Small intestine (tissue), 7 donors: Measurements from ENCODE around the gene DAPK1. TPM values are rescaled to one million over a fixed set of nuclear protein-coding genes. Genes with fewer than 3 reads are reported as not detected.

Experiments
- DNase-seq, 2 donors: peaks; one replicate each; pipeline versions ENCODE4 v3.0.0 to v3.0.0-alpha.2; 2013
- FAIRE-seq: peaks from 2 replicates; lab custom pipeline; 2012; peaks lifted over from hg19 to GRCh38; lab: Jason Lieb, UNC
- H3K27ac ChIP-seq, 3 donors: one replicate each; pipeline ENCODE4 v1.5.1; 2013; ENCODE audit warnings: low read length in 2 of 3, mild to moderate bottlenecking in 2 of 3, control low read depth in 1 of 3, inconsistent platforms in 1 of 3, low read depth in 1 of 3, moderate library complexity in 1 of 3
- H3K27me3 ChIP-seq, 3 donors: one replicate each; pipeline ENCODE4 v1.6.1; 2013; ENCODE audit warnings: low read length in 3 of 3, inconsistent platforms in 1 of 3; ENCODE audit not compliant: control insufficient read depth in 3 of 3, insufficient read depth in 3 of 3
- H3K36me3 ChIP-seq, 3 donors: one replicate each; pipeline ENCODE4 v1.6.1; 2013; ENCODE audit warnings: low read length in 3 of 3, inconsistent platforms in 1 of 3, low read depth in 1 of 3, mild to moderate bottlenecking in 1 of 3, moderate library complexity in 1 of 3; ENCODE audit not compliant: control insufficient read depth in 3 of 3, insufficient read depth in 2 of 3
- H3K4me1 ChIP-seq, 3 donors: one replicate each; pipeline ENCODE4 v1.6.1; 2013; ENCODE audit warnings: low read length in 2 of 3, inconsistent platforms in 1 of 3, low read depth in 1 of 3, mild to moderate bottlenecking in 1 of 3, moderate library complexity in 1 of 3; ENCODE audit not compliant: control insufficient read depth in 3 of 3, insufficient read depth in 2 of 3
- H3K4me3 ChIP-seq, 3 donors: one replicate each; pipeline ENCODE4 v1.5.1; 2013; ENCODE audit warnings: low read length in 3 of 3, control low read depth in 1 of 3, inconsistent platforms in 1 of 3, low read depth in 1 of 3, mild to moderate bottlenecking in 1 of 3, moderate library complexity in 1 of 3
- H3K9me3 ChIP-seq, 2 donors: one replicate each; pipeline ENCODE4 v1.6.1; 2013; ENCODE audit warnings: low read depth in 1 of 2, low read length in 1 of 2; ENCODE audit not compliant: control insufficient read depth in 2 of 2, insufficient read depth in 1 of 2
- WGBS, 3 donors: extraction: QIAGEN DNeasy Blood & Tissue Kit; methylation state at CpG; one replicate each; pipeline ENCODE4 v1.1.7; 2013; 5-methylcytosine and 5-hydroxymethylcytosine counted together
- polyA plus RNA-seq, 4 donors: library from polyadenylated mRNA; stranded (reverse) in 3 of 4; unstranded in 1 of 4; fragments of 200-250 nt in 3 of 4; fragments of 120-200 nt in 1 of 4; gene quantifications; one replicate each; pipeline versions ENCODE4 v1.2.1 to v1.2.3, GENCODE V29; 2013
- donor health status: healthy with polysubstance abuse.
- donor health status: control.
- donor health status: control.
- donor health status: Bipolar disorder and iron deficiency.
- donor health status: healthy.

DAPK1 gene
- polyA plus RNA-seq, 4 donors, result 6.8 to 21.7 (median 9.6) TPM

GRCh38 chr9:87725900-87726709, 228.4 kb downstream of the DAPK1 start, which contains the start of gene CTSL:
CTSL (plus strand) TSS chr9:87726119; CDS start chr9:87727604, 1,485 bp downstream.
- Histone ChIP-seq H3K4me1 (peaks cover 0 to 8% (median 0%) of the 10 kb centered on the region in 3 donors), H3K27me3 (peaks cover 0 to 3% (median 0%) of the 10 kb centered on the region in 3 donors), H3K9me3 (no peaks in the 10 kb centered on the region), H3K27ac (peak within 1 kb of the TSS; percentile 71 to 94 (median 83)), H3K4me3 (peak within 1 kb of the TSS; percentile 46 to 73 (median 57)), H3K36me3 (peaks cover 0 to 8% (median 0%) of the 10 kb centered on the region in 3 donors)
- WGBS, 3 donors, result 0 to 1% (median 1%) methylated on average over 53 to 67 of the region's 67 CpGs
- no peak for FAIRE-seq
- peak; percentile 85 to 87 for DNase-seq

- 90 to 93% (median 93%) methylated on average over 2 of the region's 2 CpGs for WGBS, 3 donors
These were observed 231.6 kb downstream of the DAPK1 start for GRCh38 chr9:87729246-87729645.

GRCh38 chr9:87731321-87731720, 233.7 kb downstream of the DAPK1 start:
- Histone ChIP-seq H3K36me3 (peaks cover 0 to 8% (median 0%) of the 10 kb centered on the region in 3 donors), H3K4me3 (no peak overlapping the region), H3K4me1 (peaks cover 0 to 8% (median 0%) of the 10 kb centered on the region in 3 donors), H3K27me3 (peaks cover 0 to 3% (median 0%) of the 10 kb centered on the region in 3 donors), H3K9me3 (no peaks in the 10 kb centered on the region), H3K27ac (no peak overlapping the region)
- FAIRE-seq (no peak), DNase-seq (no peak)
- WGBS, 3 donors, result 76 to 89% (median 78%) methylated on average over 2 of the region's 2 CpGs

More at GRCh38 chr9:87729246-87729645, 231.6 kb downstream of the DAPK1 start:
- Histone ChIP-seq H3K4me1 (peaks cover 0 to 8% (median 0%) of the 10 kb centered on the region in 3 donors), H3K27ac (no peak overlapping the region), H3K9me3 (no peaks in the 10 kb centered on the region), H3K4me3 (no peak overlapping the region), H3K36me3 (peaks cover 0 to 8% (median 0%) of the 10 kb centered on the region in 3 donors), H3K27me3 (peaks cover 0 to 3% (median 3%) of the 10 kb centered on the region in 3 donors)
- DNase-seq (no peak), FAIRE-seq (no peak)

GRCh38 chr9:87732344-87732743, 234.7 kb downstream of the DAPK1 start:
- no peaks in the 10 kb centered on the region for H3K4me1 ChIP-seq
- no peak for FAIRE-seq
- no peak overlapping the region for H3K4me3 ChIP-seq
- peaks cover 0 to 3% (median 0%) of the 10 kb centered on the region in 3 donors for H3K27me3 ChIP-seq
- H3K9me3 ChIP-seq, result no peaks in the 10 kb centered on the region
- H3K36me3 ChIP-seq, result peaks cover 0 to 8% (median 0%) of the 10 kb centered on the region in 3 donors
- no peak overlapping the region for H3K27ac ChIP-seq
- DNase-seq, result no peak
- WGBS, 3 donors, result 72 to 88% (median 72%) methylated on average over 1 of the region's 1 CpG

- no peak overlapping the region for H3K27ac ChIP-seq
- no peaks in the 10 kb centered on the region for H3K4me1 ChIP-seq
- DNase-seq (no peak), FAIRE-seq (no peak)
- H3K9me3 ChIP-seq, result no peaks in the 10 kb centered on the region
- H3K27me3 ChIP-seq, result peaks cover 0 to 3% (median 0%) of the 10 kb centered on the region in 3 donors
- 76 to 83% (median 78%) methylated on average over 3 of the region's 3 CpGs for WGBS, 3 donors
- peaks cover 0 to 8% (median 0%) of the 10 kb centered on the region in 3 donors for H3K36me3 ChIP-seq
- no peak overlapping the region for H3K4me3 ChIP-seq
These were observed 235.1 kb downstream of the DAPK1 start for GRCh38 chr9:87732756-87733155.

- 84 to 89% (median 85%) methylated on average over 7 of the region's 7 CpGs for WGBS, 3 donors
- no peaks in the 10 kb centered on the region for H3K4me1 ChIP-seq
- no peak overlapping the region for H3K4me3 ChIP-seq
- H3K27me3 ChIP-seq, result peaks cover 0 to 5% (median 0%) of the 10 kb centered on the region in 3 donors
- no peak for DNase-seq
- no peaks in the 10 kb centered on the region for H3K9me3 ChIP-seq
- no peak overlapping the region for H3K27ac ChIP-seq
- no peak for FAIRE-seq
- peaks cover 0 to 7% (median 0%) of the 10 kb centered on the region in 3 donors for H3K36me3 ChIP-seq
These were observed 235.8 kb downstream of the DAPK1 start for GRCh38 chr9:87733273-87734052.

- Histone ChIP-seq H3K36me3 (peaks cover 0 to 2% (median 0%) of the 10 kb centered on the region in 3 donors), H3K4me3 (no peak overlapping the region), H3K27ac (no peak overlapping the region), H3K27me3 (peaks cover 0 to 5% (median 0%) of the 10 kb centered on the region in 3 donors), H3K4me1 (no peaks in the 10 kb centered on the region), H3K9me3 (no peaks in the 10 kb centered on the region)
- 37 to 61% (median 39%) methylated on average over 2 of the region's 2 CpGs for WGBS, 3 donors
- FAIRE-seq, result no peak
- no peak for DNase-seq
These were observed 236.4 kb downstream of the DAPK1 start for GRCh38 chr9:87734106-87734505.

- H3K27me3 ChIP-seq, result peaks cover 0 to 2% (median 0%) of the 10 kb centered on the region in 3 donors
- H3K9me3 ChIP-seq, result peaks cover 0 to 6% of the 10 kb centered on the region in 2 donors
- no peak overlapping the region for H3K4me3 ChIP-seq
- H3K27ac ChIP-seq, result no peak overlapping the region
- no peaks in the 10 kb centered on the region for H3K4me1 ChIP-seq
- H3K36me3 ChIP-seq, result no peaks in the 10 kb centered on the region
- no peak for FAIRE-seq
- WGBS, 3 donors, result 54 to 79% (median 66%) methylated on average over 3 of the region's 3 CpGs
- DNase-seq, result no peak
These were observed 241.9 kb downstream of the DAPK1 start for GRCh38 chr9:87739546-87739945.
